GM13977 (cell line): ENCODE data around the gene UGT2B17.
"Not testable (repeated sequence)": the region's sequence is repeated elsewhere in the genome, so short reads cannot be mapped to it uniquely, and the experiment has no call there.

ENCODE experiments used
- DNase-seq: peaks from one replicate; pipeline ENCODE4 v3.0.0; 2012; ENCODE audit warnings: low spot score
- CTCF ChIP-seq: IDR thresholded peaks from 2 replicates; pipeline ENCODE4 v1.5.1; 2012; ENCODE audit warnings: mild to moderate bottlenecking, control low read depth; ENCODE audit not compliant: insufficient read depth; ENCODE audit errors: extremely low read depth, missing control alignments
- in situ Hi-C: fragments of 300-500 bp; cut with MboI; formaldehyde crosslinking; loops from one replicate; pipeline ENCODE4 v1.12.0; 2022; ENCODE audit warnings: low sequenced_read_pairs, low pct_unique_long_range_greater_than_20kb, mixed read lengths, inconsistent platforms; ENCODE audit not compliant: unreplicated experiment

The UGT2B17 gene

DNA sequence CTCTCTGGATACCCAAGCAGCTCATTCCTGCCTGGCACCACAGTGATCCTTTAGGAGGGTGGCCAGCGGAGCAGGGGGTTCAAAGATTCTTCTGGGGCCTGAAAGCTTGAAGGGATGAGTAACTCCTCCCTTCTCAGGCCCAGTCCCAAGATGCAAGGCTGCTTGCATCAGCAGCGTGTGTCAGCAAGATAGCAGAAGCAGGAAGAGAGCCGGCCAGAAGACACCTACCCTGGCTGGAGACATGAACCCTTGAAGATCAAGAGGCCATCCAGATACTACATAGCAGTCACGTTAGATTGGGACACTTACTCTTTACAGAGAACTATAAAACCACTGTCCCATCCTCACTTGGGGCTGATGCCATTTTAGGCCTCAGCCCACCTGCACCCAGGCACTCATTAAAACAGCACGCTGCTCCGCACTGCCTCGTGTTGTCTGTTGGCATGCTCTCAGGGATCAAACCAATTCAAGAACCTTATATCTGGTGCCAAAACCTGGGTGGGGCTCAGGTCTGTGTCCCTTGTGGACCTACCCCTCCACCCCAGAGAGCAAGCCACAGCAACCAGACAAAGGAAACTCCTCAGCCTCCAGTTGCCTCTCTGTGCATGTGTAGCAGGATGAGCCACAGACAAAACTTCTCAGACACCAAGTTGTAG, 6.5 kb downstream of the UGT2B17 start:
- in situ Hi-C loops = no loop called here
- TF ChIP-seq CTCF = no peak
- no peak for DNase-seq

DNA sequence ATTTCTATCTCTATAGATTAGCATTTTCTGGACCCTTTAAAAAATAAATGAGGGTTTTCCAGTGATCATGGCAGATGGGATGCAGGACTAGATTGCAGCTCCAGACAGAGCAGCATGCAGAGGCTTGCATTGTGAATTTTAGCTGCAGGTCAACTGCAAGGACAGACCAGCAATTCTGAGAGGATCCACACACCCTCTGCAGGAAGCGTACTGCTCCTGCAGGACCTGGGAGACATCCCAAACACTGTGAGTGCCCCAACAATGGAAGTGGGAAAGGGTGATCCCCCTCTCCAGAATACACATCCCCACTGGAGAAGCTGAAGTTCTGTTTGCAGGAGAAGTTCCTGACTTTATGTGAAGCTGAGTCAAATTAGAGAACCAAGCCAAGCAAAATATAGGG, 7.1 kb downstream of the UGT2B17 start:
- DNase-seq, in situ Hi-C loops: not testable (repeated sequence)

GRCh38 chr4:68568535-68568934, 7.6 kb downstream of the UGT2B17 start:
- DNase-seq, in situ Hi-C loops: not testable (repeated sequence)

DNA sequence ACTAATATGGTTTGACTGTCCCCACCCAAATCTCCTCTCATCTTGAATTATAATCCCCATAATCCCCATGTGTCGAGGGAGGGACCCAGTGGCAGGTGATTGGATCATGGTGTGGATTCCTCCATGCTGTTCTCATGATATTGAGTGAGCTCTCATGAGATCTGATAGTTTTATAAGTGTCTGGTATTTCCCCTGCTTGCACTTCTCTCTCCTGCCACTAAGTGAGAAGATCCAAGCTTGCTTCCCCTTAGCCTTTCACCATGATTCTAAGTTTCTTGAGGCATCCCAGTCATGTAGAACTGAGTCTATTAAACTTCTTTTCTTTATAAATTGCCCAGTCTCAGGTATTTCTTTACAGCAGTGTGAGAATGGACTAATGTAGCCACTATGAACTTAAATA, 9.8 kb downstream of the UGT2B17 start:
- DNase-seq, in situ Hi-C loops: not testable (repeated sequence)

- DNase-seq, in situ Hi-C loops: not testable (repeated sequence)
Observed at GRCh38 chr4:68565082-68565481, 11.0 kb downstream of the UGT2B17 start.

GRCh38 chr4:68560364-68561070, 15.6 kb downstream of the UGT2B17 start:
- DNase-seq, in situ Hi-C loops: not testable (repeated sequence)

- in situ Hi-C loops, DNase-seq: not testable (repeated sequence)
Observed at GRCh38 chr4:68553830-68554229, 22.3 kb downstream of the UGT2B17 start.

DNA sequence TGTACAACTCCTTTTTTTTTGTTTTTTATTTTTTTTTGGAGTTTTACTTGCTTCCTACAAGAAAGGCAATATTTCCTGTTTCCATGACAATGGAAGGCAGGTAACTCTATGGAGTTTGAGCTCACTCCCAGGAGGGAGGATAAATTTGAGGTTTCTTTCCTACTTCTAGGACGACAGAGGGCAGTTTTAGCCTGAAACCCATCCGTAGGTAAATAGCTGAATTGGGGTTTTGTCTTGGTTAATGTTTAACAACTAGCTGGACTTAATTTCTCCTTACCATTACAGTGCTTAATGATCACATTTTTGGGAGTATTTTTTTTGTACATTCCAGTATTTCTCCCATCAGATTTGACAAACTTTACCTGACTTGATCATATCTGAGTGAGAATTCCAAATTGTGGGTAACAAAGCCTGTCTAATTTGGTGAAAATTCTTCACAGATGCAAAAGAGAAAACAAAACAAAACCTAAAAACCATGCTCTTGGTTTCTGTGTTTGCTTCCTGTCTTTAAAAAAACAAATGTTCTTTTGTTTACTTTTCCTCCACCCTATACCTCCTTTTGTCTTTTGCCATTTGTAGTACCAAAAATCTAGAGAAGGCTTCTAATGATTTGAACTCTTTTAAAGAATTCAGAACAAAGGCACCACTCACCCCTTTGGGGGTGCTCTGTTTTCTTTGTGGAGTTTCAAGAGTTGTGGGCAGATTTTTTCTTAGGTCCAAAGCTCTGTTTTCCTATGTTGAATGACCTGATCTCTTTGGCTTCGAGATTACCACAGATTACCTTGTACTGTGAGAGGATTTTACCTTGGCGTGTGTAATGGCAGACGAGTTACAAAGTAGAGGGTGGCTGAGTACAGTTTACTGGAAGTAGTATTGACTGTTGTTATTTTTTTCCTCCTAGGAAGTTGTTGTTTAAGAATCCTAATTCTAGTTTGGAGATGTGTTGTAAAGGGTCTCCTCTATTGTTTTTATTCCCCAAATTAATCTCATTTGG, 23.0 kb downstream of the UGT2B17 start:
- DNase-seq, in situ Hi-C loops: not testable (repeated sequence)

DNA sequence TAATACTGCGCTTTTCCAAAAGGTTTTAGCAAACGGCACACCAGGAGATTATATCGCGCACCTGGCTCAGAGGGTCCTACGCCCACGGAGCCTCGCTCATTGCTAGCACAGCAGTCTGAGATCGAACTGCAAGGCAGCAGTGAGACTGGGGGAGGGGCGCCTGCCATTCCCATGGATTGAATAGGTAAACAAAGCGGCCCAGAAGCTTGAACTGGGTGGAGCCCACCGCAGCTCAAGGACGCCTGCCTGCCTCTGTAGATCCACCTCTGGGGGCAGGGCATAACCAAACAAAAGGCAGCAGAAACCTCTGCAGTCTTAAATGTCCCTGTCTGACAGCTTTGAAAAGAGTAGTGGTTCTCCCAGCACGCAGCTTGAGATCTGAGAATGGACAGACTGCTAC, 33.4 kb downstream of the UGT2B17 start:
- in situ Hi-C loops, DNase-seq: not testable (repeated sequence)

- DNase-seq = no peak
- no peak for TF ChIP-seq CTCF
- in situ Hi-C loops = no loop called here
Observed at GRCh38 chr4:68536375-68536774, 39.7 kb downstream of the UGT2B17 start.
